HG03520 (cell line): Measurements from ENCODE around the gene CFAP53.

Experiments
- ATAC-seq: cut with Tn5 transposase; IDR thresholded peaks from one replicate; pipeline ENCODE4 v1.9.1; 2021; ENCODE audit warnings: mild to moderate bottlenecking, moderate library complexity; ENCODE audit not compliant: unreplicated experiment

The CFAP53 gene

GRCh38 chr18:50195689-50196088 lies 70.6 kb downstream of the CFAP53 start:
- ATAC-seq: no peak

DNA sequence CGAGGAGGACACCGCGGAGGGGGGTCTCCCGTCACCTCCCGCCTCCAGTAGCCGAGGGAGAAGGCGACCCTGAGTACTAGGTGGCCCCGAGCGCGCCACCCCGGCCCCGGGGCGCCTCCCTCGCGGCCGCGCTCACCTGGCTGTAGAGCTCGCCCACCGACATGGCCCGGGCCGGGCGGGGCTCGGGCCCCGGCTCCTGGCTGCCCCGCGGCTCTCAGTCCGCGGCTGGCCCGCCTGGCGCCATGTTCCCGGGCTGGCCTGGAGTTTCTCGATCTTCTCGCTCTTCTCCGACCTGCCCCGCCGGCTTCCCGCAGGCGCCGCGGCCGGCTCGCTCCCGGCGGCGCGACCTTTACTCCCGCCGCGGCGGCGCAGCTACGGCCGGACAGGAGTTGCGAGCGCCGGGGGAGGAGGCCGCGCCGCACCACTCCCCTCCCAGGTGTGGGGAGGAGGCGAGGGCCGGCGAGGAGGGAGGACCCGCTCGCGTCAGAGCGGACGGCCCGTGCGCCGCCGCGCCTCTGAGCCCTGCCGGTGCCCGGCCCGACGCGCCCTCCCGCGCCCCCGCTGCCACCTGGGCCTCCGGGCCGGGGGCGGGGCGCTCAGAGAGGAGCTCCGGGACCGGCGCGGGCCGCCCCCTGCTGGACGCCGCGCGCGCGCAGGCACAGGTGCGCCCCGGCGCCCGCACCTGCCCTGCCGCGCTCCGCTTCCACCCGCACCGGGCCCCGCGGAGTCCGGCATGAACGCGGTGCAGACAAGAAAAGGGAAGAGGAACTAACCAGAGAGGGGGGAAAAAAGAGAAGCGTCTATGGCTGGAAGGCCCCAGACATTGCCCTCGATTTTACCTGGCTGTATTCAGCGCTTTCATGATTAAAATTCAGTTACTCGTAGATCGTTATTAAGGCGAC lies 71.4 kb downstream of the CFAP53 start, which contains the start of gene MYO5B:
Gene MYO5B (minus strand): TSS at position 517 of the 902 bp plus-strand sequence. CDS start 354 bp downstream, at position 163.
- ATAC-seq: peak; percentile 64

GRCh38 chr18:50193796-50194630 lies 72.3 kb downstream of the CFAP53 start:
- ATAC-seq: peak; percentile 20

DNA sequence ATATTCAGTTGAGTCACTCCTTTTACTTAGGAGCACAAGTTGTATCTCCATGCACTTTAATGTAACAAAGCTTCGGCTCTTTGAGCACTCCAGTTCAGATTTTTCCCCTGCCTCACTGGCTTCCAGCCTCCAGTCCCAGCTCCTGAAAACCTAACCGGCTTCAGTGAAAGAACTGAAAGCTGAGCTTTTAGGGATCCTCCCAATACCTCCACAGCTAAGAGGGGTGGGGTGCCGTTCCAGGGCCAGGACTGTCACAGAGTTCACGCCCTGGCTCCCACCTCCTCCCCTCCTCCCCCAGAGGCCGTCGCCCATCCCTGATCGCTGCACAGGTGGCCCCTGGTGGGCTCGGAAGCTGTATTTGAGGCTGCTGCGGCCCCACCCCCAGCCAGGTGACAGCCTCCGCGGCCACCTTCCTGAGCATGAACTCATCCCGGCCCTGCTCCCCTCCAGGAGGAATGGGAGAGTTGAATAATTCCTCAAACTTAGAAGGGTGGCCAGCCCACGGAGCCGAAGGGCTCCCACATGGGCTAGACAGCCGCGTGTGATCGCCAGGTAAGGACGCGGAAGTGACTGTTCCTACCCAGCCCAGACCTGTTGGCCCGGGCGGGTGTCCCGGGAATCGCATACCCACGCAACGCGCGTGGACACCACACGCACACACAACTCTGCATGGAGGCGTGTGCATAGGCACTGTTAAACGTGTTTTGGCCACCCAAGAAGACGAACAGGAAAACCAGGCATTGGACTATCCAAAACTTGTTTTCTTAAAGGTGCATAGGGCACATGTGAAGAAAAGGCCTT lies 73.1 kb downstream of the CFAP53 start:
- ATAC-seq: no peak

- ATAC-seq: no peak
Observed at GRCh38 chr18:50190926-50191325, 75.4 kb downstream of the CFAP53 start.

GRCh38 chr18:50190236-50190635 lies 76.1 kb downstream of the CFAP53 start:
- ATAC-seq: no peak

- peak; percentile 77 for ATAC-seq
Observed at GRCh38 chr18:50189160-50189559, 77.1 kb downstream of the CFAP53 start.

DNA sequence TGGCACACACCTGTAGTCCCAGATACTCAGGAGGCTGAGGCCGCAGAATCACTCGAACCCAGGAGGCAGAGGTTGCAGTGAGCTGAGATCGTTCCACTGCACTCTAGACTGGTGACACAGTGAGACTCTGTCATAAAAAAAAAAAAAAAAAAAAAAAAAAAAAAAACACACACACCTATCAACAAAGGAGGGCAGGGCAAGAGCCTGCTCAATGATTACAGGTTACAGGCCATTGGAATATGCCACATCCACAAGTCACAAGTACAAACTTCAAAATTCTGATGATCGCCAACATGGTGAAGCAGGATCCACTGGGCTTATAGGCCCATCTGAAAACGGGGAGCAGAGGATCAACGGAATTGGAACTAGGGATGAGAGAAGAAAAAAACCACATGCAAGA lies 77.6 kb downstream of the CFAP53 start:
- ATAC-seq: no peak

DNA sequence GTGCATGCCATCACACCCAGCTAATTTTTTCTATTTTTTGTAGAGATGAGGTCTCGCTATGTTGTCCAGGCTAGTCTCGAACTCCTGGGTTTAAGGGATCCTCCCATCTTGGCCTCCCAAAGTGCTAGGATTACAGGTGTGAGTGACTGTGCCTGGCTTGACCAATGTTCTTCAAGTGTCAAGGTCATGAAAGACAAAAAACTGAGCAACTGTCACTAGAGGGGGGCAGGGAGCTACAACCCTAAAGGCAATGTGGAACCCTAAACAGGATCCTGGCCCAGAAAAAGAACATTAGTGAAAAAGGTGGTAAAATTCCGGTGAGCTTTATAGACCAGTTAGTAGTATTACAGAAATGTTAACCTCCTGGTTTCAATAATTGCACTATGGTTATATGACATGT lies 78.6 kb downstream of the CFAP53 start:
- ATAC-seq: no peak

- ATAC-seq: no peak
Observed at GRCh38 chr18:50186385-50186784, 79.9 kb downstream of the CFAP53 start.

DNA sequence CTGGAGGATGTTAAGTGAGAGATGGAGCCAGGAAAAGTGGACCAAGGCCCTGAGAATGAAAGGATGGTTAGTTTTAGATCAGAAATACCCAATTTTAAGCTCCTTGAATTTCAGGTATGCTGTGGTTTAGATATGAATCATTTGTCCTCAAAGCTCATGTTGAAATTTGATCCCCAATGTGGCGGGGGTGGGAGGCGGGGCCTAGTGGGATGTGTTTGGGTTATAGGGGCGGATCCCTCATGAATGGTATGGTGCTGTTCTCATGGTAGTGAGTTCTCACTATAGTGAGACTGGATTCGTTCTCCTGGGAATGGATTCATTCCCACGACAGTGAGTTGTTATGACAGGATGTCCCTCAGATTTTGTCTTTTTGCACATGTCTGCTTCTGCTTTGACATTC lies 82.7 kb downstream of the CFAP53 start:
- no peak for ATAC-seq

DNA sequence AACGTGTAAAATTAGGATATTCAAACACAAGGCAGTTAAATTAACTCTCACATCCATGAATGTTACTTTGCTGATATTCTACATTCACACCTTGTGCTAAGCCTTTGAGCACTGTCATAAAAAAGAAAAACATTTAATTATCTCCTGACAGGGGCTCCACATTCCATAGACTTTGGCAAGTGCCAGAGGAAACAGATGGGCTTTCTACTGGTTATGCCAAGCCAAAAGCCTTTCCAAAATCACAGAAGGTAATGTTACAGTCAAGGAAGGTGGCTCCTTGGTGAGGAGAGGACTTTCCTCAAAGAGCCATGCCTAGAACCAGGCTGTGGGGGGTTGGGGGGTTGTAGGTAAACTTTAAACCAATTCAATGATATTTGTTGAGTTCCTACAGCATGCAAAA lies 83.8 kb downstream of the CFAP53 start:
- ATAC-seq: no peak

DNA sequence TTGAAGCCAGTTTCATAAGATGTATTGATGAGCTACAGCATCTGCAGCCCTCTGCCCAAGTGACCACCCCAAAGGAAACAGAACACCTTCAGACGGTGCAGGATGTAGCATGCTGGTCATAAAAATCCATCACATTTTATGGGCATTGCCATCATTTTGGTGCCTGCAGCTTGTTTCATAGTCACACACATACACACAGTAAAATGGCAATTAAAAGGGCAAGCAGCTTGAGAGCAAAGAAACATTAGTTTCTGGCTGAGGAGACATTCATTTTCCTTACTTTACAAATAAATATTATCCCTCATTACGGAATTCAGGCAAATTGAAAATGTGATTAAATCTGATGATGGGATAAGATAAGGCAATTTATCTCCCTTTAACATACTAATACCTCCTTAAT lies 84.7 kb downstream of the CFAP53 start:
- no peak for ATAC-seq

- ATAC-seq: no peak
Observed at GRCh38 chr18:50179465-50179864, 86.8 kb downstream of the CFAP53 start.

DNA sequence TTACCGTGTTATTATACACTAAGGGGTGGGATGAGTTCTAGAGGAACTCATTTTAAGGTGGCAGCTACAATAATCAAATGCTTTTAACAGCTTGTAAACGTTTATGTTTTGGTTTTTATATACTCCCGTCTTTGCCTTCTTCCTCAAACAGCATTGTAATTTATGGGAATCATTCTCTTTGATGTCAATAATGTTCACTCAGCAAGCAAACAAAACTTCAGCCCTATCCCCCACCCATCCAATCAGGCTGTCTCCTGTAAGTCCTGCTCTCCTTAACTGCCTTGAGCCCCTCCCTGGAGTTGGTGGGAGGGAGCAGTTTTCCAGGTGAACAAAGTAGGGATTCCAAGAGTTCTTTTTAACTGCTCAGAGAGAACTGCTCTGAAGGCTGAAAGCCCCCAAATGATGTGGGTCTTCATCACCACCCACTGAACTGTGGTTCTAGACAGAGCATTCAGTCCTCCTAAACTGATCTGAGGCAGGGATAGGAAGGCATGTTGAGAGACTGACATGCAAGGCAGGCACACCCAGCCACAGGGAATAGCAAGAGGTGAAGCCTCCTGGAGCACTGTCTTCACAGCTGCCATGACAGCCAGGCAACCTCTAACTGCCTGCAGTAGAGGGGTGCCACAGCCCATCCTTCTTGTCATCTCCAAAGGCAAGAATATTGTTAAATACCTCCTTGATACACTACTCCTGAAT lies 88.9 kb downstream of the CFAP53 start:
- ATAC-seq: no peak
